ENCODE data around the gene PRDM7.

DNA sequence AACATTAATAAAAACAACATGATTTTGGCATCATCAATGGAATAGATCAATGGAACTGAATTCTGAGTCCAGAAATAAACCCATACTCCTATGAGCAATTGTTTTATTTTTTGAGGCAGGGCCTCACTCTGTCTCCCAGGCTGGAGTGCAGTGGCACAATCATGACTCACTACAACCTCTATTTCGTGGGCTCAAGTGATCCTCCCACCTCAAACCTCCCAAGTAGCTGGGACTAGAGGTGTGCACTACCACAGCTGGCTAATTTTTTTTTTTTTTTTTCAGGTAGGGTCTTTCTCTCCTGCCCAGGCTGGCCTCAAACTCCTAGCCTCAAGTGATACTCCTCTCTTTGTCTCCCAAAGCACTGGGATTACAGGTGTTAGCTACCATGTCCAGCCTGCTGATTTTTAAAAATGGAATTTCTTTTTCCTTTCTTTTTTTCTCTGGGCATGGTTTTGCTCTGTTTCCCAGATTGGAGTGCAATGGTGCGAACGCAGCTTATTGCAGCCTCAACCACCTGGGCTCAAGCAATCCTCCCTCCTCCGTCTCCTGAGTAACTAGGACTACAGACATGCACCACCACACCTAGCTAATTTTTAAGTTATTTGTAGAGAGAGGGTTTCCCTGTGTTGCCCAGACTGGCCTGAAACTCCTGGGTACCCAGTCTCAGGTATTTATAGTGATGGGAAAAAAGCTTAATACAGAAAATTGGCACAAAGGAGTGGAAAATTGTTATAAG is 7.3 kb upstream of the PRDM7 start:
- TF ChIP-seq, protein P1, sequence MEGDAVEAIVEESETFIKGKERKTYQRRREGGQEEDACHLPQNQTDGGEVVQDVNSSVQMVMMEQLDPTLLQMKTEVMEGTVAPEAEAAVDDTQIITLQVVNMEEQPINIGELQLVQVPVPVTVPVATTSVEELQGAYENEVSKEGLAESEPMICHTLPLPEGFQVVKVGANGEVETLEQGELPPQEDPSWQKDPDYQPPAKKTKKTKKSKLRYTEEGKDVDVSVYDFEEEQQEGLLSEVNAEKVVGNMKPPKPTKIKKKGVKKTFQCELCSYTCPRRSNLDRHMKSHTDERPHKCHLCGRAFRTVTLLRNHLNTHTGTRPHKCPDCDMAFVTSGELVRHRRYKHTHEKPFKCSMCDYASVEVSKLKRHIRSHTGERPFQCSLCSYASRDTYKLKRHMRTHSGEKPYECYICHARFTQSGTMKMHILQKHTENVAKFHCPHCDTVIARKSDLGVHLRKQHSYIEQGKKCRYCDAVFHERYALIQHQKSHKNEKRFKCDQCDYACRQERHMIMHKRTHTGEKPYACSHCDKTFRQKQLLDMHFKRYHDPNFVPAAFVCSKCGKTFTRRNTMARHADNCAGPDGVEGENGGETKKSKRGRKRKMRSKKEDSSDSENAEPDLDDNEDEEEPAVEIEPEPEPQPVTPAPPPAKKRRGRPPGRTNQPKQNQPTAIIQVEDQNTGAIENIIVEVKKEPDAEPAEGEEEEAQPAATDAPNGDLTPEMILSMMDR (IDR thresholded peaks at IDR 0.05): no peak
- TF ChIP-seq EZH2 (IDR thresholded peaks at IDR 0.05; ENCODE audit: borderline replicate concordance, insufficient read depth, low read depth, low read length, poor library complexity, severe bottlenecking): no peak

Data from B cell (primary cell).